HEK293T (cell line): Measurements from ENCODE around the gene MYDGF.

ENCODE experiments used
- CTCF ChIA-PET: fragments of 350-600 bp; formaldehyde crosslinking; extraction: SDS; loops from one replicate; lab custom pipeline; 2021; ENCODE audit warnings: antibody characterized with exemption, inconsistent platforms; lab: Yijun Ruan, JAX
- POLR2A ChIA-PET: fragments of 350-600 bp; formaldehyde crosslinking; extraction: SDS; loops from one replicate; lab custom pipeline; 2020; ENCODE audit warnings: antibody characterized with exemption, inconsistent platforms; lab: Yijun Ruan, JAX
- DNase-seq: peaks from one replicate; pipeline ENCODE4 v3.0.0; 2012; ENCODE audit warnings: mixed read lengths; ENCODE audit errors: extremely low spot score
- ARNT ChIP-seq: fragments of 450-650 bp; IDR thresholded peaks from 2 replicates; pipeline ENCODE4 v1.6.1; 2017; ENCODE audit warnings: mild to moderate bottlenecking
- BHLHE40 ChIP-seq: fragments of 450-650 bp; IDR thresholded peaks from 2 replicates; pipeline ENCODE4 v1.6.1; 2016; ENCODE audit warnings: mild to moderate bottlenecking, moderate library complexity, borderline replicate concordance
- CTBP1 ChIP-seq: fragments of 450-650 bp; IDR thresholded peaks from 2 replicates; pipeline ENCODE4 v1.6.1; 2016; ENCODE audit warnings: borderline replicate concordance
- ELF4 ChIP-seq: fragments of 450-650 bp; IDR thresholded peaks from 2 replicates; pipeline ENCODE4 v1.6.1; 2017; ENCODE audit warnings: antibody characterized with exemption
- FOXA1 ChIP-seq: fragments of 450-650 bp; IDR thresholded peaks from 2 replicates; pipeline ENCODE4 v1.6.1; 2016; ENCODE audit warnings: mild to moderate bottlenecking
- FOXK2 ChIP-seq: fragments of 450-650 bp; IDR thresholded peaks from 2 replicates; pipeline ENCODE4 v1.6.1; 2016; ENCODE audit warnings: mild to moderate bottlenecking
- FOXM1 ChIP-seq: fragments of 450-650 bp; IDR thresholded peaks from 2 replicates; pipeline ENCODE4 v1.6.1; 2017; ENCODE audit warnings: mild to moderate bottlenecking, borderline replicate concordance
- HDGF ChIP-seq: fragments of 450-650 bp; IDR thresholded peaks from 2 replicates; pipeline ENCODE4 v1.6.1; 2017; ENCODE audit warnings: antibody characterized with exemption, borderline replicate concordance
- L3MBTL2 ChIP-seq: fragments of 450-650 bp; conservative IDR thresholded peaks from 2 replicates; pipeline ENCODE4 v1.6.1; 2016; ENCODE audit warnings: mild to moderate bottlenecking
- LEF1 ChIP-seq: fragments of 450-650 bp; IDR thresholded peaks from 2 replicates; pipeline ENCODE4 v1.6.1; 2017; ENCODE audit warnings: mild to moderate bottlenecking, borderline replicate concordance
- NFRKB ChIP-seq: fragments of 450-650 bp; IDR thresholded peaks from 2 replicates; pipeline ENCODE4 v1.6.1; 2016; ENCODE audit warnings: mild to moderate bottlenecking, moderate library complexity
- SP1 ChIP-seq: fragments of 450-650 bp; IDR thresholded peaks from 2 replicates; pipeline ENCODE4 v1.6.1; 2017
- SUZ12 ChIP-seq: fragments of 450-650 bp; IDR thresholded peaks from 2 replicates; pipeline ENCODE4 v1.6.1; 2016; ENCODE audit warnings: mild to moderate bottlenecking
- TARDBP ChIP-seq: fragments of 450-650 bp; IDR thresholded peaks from 2 replicates; pipeline ENCODE4 v1.6.1; 2016
- ZNF384 ChIP-seq: fragments of 450-650 bp; IDR thresholded peaks from 2 replicates; pipeline ENCODE4 v1.6.1; 2016
- TF ChIP-seq, protein P1 (sequence below): fragments of 450-650 bp; IDR thresholded peaks from 2 replicates; pipeline ENCODE4 v1.6.1; 2016

Gene MYDGF

GRCh38 chr19:4702764-4703163, 32.6 kb upstream of the MYDGF start:
- TF ChIP-seq HDGF = no peak
- TF ChIP-seq, protein P1, sequence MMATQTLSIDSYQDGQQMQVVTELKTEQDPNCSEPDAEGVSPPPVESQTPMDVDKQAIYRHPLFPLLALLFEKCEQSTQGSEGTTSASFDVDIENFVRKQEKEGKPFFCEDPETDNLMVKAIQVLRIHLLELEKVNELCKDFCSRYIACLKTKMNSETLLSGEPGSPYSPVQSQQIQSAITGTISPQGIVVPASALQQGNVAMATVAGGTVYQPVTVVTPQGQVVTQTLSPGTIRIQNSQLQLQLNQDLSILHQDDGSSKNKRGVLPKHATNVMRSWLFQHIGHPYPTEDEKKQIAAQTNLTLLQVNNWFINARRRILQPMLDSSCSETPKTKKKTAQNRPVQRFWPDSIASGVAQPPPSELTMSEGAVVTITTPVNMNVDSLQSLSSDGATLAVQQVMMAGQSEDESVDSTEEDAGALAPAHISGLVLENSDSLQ = no peak
- TF ChIP-seq CTBP1 = no peak
- TF ChIP-seq TARDBP = no peak
- TF ChIP-seq ZNF384 = no peak
- no peak for TF ChIP-seq NFRKB
- no peak for TF ChIP-seq FOXK2
- no peak for TF ChIP-seq FOXM1
- TF ChIP-seq ELF4 = no peak
- TF ChIP-seq SP1 = no peak
- no peak for TF ChIP-seq LEF1
- no peak for TF ChIP-seq SUZ12
- no peak for TF ChIP-seq BHLHE40
- TF ChIP-seq ARNT = no peak
- POLR2A ChIA-PET = no interaction called here
- no peak for DNase-seq
- CTCF ChIA-PET = interaction anchor here (0.7 kb wide), 1 partner anchor 11 kb away, joined by 3 read pairs; no protein-coding TSS in a partner anchor

- ChIA-PET CTCF (no interaction called here), POLR2A (no interaction called here)
- DNase-seq = no peak
- TF ChIP-seq HDGF = no peak
- no peak for TF ChIP-seq NFRKB
- no peak for TF ChIP-seq BHLHE40
- TF ChIP-seq ELF4 = no peak
- no peak for TF ChIP-seq L3MBTL2
Measured at GRCh38 chr19:4701557-4701956, 31.4 kb upstream of the MYDGF start.

DNA sequence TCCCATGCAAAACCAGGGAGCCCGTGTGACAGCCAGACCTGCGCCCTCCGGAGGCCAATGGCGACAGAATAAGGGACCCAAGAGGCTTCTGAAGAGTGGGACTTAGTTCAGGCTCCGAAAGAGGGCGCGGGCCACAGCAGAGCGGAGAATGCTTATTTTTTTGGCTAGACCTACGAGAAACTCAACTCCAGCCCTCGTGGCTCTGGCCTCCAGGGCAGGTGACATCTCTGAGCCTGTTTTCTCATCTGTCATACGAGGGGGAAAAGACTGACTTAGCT, 30.5 kb upstream of the MYDGF start:
- CTCF ChIA-PET = interaction anchor here (0.8 kb wide), 1 partner anchor 11 kb away, joined by 3 read pairs; no protein-coding TSS in a partner anchor
- DNase-seq = no peak
- POLR2A ChIA-PET = no interaction called here
- TF ChIP-seq SUZ12 (no peak), LEF1 (no peak), FOXA1 (no peak), HDGF (no peak), ARNT (no peak), ELF4 (no peak), TARDBP (no peak), CTBP1 (no peak), ZNF384 (no peak), BHLHE40 (no peak), NFRKB (no peak), FOXK2 (no peak), SP1 (no peak), FOXM1 (no peak), L3MBTL2 (no peak)
- TF ChIP-seq, protein P1 = no peak

- DNase-seq = no peak
- CTCF ChIA-PET = interaction anchor here (0.8 kb wide), 1 partner anchor 11 kb away, joined by 3 read pairs; no protein-coding TSS in a partner anchor
- TF ChIP-seq FOXM1 (no peak), ZNF384 (no peak), ELF4 (no peak), L3MBTL2 (no peak), FOXK2 (no peak), TARDBP (no peak), SUZ12 (no peak), BHLHE40 (no peak), ARNT (no peak), NFRKB (no peak), CTBP1 (no peak), SP1 (no peak), LEF1 (no peak), FOXA1 (no peak), HDGF (no peak)
- TF ChIP-seq, protein P1 = no peak
- POLR2A ChIA-PET = no interaction called here
Measured at GRCh38 chr19:4699826-4700692, 29.9 kb upstream of the MYDGF start.

- ChIA-PET CTCF (no interaction called here), POLR2A (no interaction called here)
- DNase-seq = no peak
- TF ChIP-seq HDGF (no peak), CTBP1 (no peak), TARDBP (no peak), NFRKB (no peak), ZNF384 (no peak), FOXM1 (no peak), SP1 (no peak), FOXK2 (no peak), LEF1 (no peak), FOXA1 (no peak)
Measured at GRCh38 chr19:4697304-4697703, 27.2 kb upstream of the MYDGF start.

GRCh38 chr19:4695224-4695731, 25.1 kb upstream of the MYDGF start:
- TF ChIP-seq L3MBTL2 (no peak), NFRKB (no peak), FOXM1 (no peak), FOXK2 (no peak), ARNT (no peak), SP1 (no peak), TARDBP (no peak), ELF4 (no peak), FOXA1 (no peak), CTBP1 (no peak), HDGF (no peak), SUZ12 (no peak)
- no peak for DNase-seq
- ChIA-PET CTCF (interaction anchor here (0.7 kb wide), 1 partner anchor 96 kb away, joined by 3 read pairs; no protein-coding TSS in a partner anchor), POLR2A (no interaction called here)
